ENCODE results near the gene TMEM131L.
"Not testable (repeated sequence)": the region's sequence is repeated elsewhere in the genome, so short reads cannot be mapped to it uniquely, and the experiment has no call there.

Gene TMEM131L

GRCh38 chr4:153458969-153459368, 7.2 kb upstream of the TMEM131L start:
- no peak overlapping the region for H3K4me3 ChIP-seq (ENCODE audit: low read depth, low read length)
- no peak for DNase-seq (ENCODE audit: low read depth, low spot score)
- in situ Hi-C loops (cut with HindIII; ENCODE audit: low sequenced_read_pairs): no loop called here
- TF ChIP-seq CTCF (IDR thresholded peaks at IDR 0.05; ENCODE audit: low read depth, low read length): no peak

DNA sequence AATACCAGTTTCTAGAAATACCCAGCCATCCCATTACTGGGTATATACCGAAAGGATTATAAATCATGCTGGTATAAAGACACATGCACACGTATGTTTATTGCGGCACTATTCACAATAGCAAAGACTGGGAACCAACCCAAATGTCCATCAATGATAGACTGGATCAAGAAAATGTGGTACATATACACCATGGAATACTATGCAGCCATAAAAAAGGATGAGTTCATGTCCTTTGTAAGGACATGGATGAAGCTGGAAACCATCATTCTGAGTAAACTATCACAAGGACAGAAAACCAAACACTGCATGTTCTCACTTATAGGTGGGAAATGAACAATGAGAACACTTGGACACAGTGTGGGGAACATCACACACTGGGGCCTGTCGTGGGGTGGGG, 4.6 kb upstream of the TMEM131L start:
- not testable (repeated sequence) for DNase-seq (ENCODE audit: low read depth, low spot score)

GRCh38 chr4:153464068-153464467, 2.1 kb upstream of the TMEM131L start:
- peak; percentile 7 for DNase-seq (ENCODE audit: low read depth, low spot score)

More for the DNA sequence above, 4.6 kb upstream of the TMEM131L start:
- in situ Hi-C loops (cut with HindIII; ENCODE audit: low sequenced_read_pairs); H3K4me3 ChIP-seq (ENCODE audit: low read depth, low read length): not testable (repeated sequence)

GRCh38 chr4:153465140-153465539, 1.0 kb upstream of the TMEM131L start:
- TF ChIP-seq CTCF (IDR thresholded peaks at IDR 0.05; ENCODE audit: low read depth, low read length): no peak
- H3K4me3 ChIP-seq (ENCODE audit: low read depth, low read length): no peak overlapping the region
- in situ Hi-C loops (cut with HindIII; ENCODE audit: low sequenced_read_pairs): no loop called here
- DNase-seq (ENCODE audit: low read depth, low spot score): no peak

More at GRCh38 chr4:153464068-153464467, 2.1 kb upstream of the TMEM131L start:
- in situ Hi-C loops (cut with HindIII; ENCODE audit: low sequenced_read_pairs): no loop called here
- H3K4me3 ChIP-seq (ENCODE audit: low read depth, low read length): no peak overlapping the region
- no peak for TF ChIP-seq CTCF (IDR thresholded peaks at IDR 0.05; ENCODE audit: low read depth, low read length)

GRCh38 chr4:153465615-153466080, 512 bp upstream of the TMEM131L start:
- in situ Hi-C loops (cut with HindIII; ENCODE audit: low sequenced_read_pairs): no loop called here
- peak; percentile 60 for DNase-seq (ENCODE audit: low read depth, low spot score)
- peak overlapping the region; percentile 70 for H3K4me3 ChIP-seq (ENCODE audit: low read depth, low read length)
- TF ChIP-seq CTCF (IDR thresholded peaks at IDR 0.05; ENCODE audit: low read depth, low read length): peak; percentile 20

DNA sequence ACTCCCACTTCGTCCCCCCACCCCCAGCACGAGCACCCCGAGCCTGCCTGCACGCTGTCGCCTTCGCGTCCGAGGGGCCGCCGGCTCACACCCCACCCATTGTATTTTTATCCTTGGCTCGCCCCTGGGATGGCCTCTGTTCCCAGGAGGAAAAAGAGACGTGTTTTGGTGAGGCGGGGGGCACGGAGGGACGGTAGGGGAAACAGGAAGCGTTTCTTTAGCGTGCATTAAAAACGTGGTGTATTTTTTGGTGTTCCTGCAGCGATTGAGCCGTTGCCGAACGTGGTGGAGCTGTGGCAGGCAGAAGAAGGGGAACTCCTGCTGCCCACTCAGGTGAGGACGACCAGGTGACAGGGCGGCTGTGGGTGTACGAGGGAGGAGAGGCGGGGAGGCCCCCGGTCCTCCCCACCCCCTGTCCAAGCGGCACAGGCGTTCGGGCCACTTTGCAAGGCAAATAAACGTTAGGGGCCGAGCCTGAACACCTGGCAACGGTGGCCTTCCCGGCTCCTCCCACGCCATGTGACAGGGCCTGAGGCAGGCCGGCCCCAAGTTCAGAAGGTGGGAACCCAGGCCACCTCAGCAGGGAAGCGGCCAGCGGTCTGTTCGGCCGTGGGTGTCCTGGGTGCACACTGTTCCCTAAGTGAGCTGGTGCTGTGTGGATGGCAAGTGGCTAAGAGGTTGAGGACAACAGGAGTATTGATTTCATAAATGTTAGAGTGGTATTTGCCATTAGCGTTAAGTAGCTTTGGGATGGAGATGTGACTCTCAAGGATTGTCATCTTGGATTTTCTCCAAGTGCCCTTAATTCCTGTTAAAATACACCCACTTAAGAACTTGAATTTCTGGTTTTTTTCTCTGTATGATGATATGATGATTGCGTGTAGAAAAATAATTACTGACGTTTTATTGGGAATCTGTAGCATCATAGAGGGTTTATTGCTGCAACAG, 1.1 kb downstream of the TMEM131L start:
- no peak for DNase-seq (ENCODE audit: low read depth, low spot score)
- in situ Hi-C loops (cut with HindIII; ENCODE audit: low sequenced_read_pairs): no loop called here
- peak overlapping the region; percentile 70 for H3K4me3 ChIP-seq (ENCODE audit: low read depth, low read length)
- no peak for TF ChIP-seq CTCF (IDR thresholded peaks at IDR 0.05; ENCODE audit: low read depth, low read length)

- in situ Hi-C loops (cut with HindIII; ENCODE audit: low sequenced_read_pairs): no loop called here
- no peak for TF ChIP-seq CTCF (IDR thresholded peaks at IDR 0.05; ENCODE audit: low read depth, low read length)
- H3K4me3 ChIP-seq (ENCODE audit: low read depth, low read length): no peak overlapping the region
- DNase-seq (ENCODE audit: low read depth, low spot score): no peak
These were observed 1.7 kb downstream of the TMEM131L start for GRCh38 chr4:153467897-153468262.
